Endothelial cell (in vitro differentiated cells): ENCODE measurements around the gene LCN10. TPM values are rescaled to one million over a fixed set of nuclear protein-coding genes. Genes with fewer than 3 reads are reported as not detected.

Experiments used
- DNase-seq: peaks from one replicate; pipeline ENCODE4 v3.0.0; 2021; ENCODE audit warnings: low spot score
- H3K27ac Mint-ChIP-seq: one replicate; pipeline ENCODE4 v1.8.0; 2021; ENCODE audit warnings: mixed read lengths, inconsistent platforms; ENCODE audit not compliant: unreplicated experiment
- H3K27me3 Mint-ChIP-seq: one replicate; pipeline ENCODE4 v1.8.0; 2021; ENCODE audit warnings: mild to moderate bottlenecking, moderate library complexity, mixed read lengths, inconsistent platforms; ENCODE audit not compliant: unreplicated experiment
- H3K36me3 Mint-ChIP-seq: one replicate; pipeline ENCODE4 v1.8.0; 2021; ENCODE audit warnings: mild to moderate bottlenecking, low read depth, mixed read lengths, inconsistent platforms; ENCODE audit not compliant: unreplicated experiment
- H3K4me1 Mint-ChIP-seq: one replicate; pipeline ENCODE4 v1.8.0; 2021; ENCODE audit warnings: mild to moderate bottlenecking, mixed read lengths, inconsistent platforms; ENCODE audit not compliant: unreplicated experiment
- H3K4me3 Mint-ChIP-seq: one replicate; pipeline ENCODE4 v1.8.0; 2021; ENCODE audit warnings: mild to moderate bottlenecking, mixed read lengths, inconsistent platforms; ENCODE audit not compliant: unreplicated experiment
- H3K9me3 Mint-ChIP-seq: one replicate; pipeline ENCODE4 v1.8.0; 2021; ENCODE audit warnings: mixed read lengths, inconsistent platforms; ENCODE audit not compliant: unreplicated experiment
- total RNA-seq: library from RNA; stranded (reverse); fragmentation: NEBNext Ultra II Directional; extraction: Animal tissue kit (Norgen Biotek cat#: 25700); gene quantifications from one replicate; pipeline ENCODE4 v1.2.1, GENCODE V29; 2021; ENCODE audit not compliant: unreplicated experiment
- TF ChIP-seq, protein P1 (sequence below): fragments of 200-600 bp; sonication (generic); IDR thresholded peaks from one replicate; pipeline ENCODE4 v1.5.0; 2021; ENCODE audit warnings: antibody characterized with exemption; ENCODE audit not compliant: unreplicated experiment

Gene LCN10
- total RNA-seq, 1 donor from 2014 or later = not detected

DNA sequence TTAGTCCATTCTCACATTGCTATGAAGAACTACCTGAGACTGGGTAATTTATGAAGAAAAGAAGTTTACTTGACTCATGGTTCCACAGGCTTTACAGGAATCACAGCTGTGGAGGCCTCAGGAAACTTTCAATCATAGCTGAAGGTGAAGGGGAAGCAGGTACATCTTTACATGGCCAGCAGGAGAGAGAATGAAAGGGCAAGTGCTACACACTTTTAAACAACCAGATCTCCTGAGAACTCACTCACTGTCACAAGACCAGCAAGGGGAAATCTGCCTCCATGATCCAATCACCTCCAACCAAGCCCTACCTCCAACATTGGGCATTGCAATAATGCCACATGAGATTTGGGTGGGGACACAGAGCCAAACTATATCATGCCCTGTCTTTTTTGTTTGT lies 9.1 kb upstream of the LCN10 start:
- no peaks in the 10 kb centered on the region for H3K4me1 Mint-ChIP-seq
- H3K36me3 Mint-ChIP-seq = peaks cover 7% of the 10 kb centered on the region
- H3K27me3 Mint-ChIP-seq = peaks cover 14% of the 10 kb centered on the region
- TF ChIP-seq, protein P1, sequence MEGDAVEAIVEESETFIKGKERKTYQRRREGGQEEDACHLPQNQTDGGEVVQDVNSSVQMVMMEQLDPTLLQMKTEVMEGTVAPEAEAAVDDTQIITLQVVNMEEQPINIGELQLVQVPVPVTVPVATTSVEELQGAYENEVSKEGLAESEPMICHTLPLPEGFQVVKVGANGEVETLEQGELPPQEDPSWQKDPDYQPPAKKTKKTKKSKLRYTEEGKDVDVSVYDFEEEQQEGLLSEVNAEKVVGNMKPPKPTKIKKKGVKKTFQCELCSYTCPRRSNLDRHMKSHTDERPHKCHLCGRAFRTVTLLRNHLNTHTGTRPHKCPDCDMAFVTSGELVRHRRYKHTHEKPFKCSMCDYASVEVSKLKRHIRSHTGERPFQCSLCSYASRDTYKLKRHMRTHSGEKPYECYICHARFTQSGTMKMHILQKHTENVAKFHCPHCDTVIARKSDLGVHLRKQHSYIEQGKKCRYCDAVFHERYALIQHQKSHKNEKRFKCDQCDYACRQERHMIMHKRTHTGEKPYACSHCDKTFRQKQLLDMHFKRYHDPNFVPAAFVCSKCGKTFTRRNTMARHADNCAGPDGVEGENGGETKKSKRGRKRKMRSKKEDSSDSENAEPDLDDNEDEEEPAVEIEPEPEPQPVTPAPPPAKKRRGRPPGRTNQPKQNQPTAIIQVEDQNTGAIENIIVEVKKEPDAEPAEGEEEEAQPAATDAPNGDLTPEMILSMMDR = no peak
- no peak overlapping the region for H3K4me3 Mint-ChIP-seq
- H3K9me3 Mint-ChIP-seq = peaks cover 6% of the 10 kb centered on the region
- no peak overlapping the region for H3K27ac Mint-ChIP-seq
- no peak for DNase-seq

DNA sequence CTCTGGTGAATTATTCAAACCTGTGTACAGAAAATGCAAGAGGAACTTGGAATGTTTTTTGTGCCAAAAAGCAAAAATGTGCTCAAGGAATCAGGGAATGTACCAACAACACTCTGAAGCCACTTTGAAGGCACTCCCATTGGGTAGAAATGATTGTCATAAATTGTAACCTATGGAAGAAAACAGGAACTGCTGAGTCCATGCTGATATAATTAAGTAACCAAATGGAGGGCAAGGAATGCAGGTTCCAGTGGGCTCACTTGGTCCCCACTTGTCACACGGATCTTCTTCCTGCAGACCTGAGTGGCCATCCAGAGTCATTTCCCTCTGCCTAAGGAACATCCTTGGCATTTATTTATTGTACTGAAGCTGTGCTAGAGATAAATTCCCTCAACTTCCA lies 8.5 kb upstream of the LCN10 start:
- H3K9me3 Mint-ChIP-seq = peaks cover 6% of the 10 kb centered on the region
- no peaks in the 10 kb centered on the region for H3K4me1 Mint-ChIP-seq
- no peak for DNase-seq
- peaks cover 7% of the 10 kb centered on the region for H3K36me3 Mint-ChIP-seq
- no peak overlapping the region for H3K27ac Mint-ChIP-seq
- TF ChIP-seq, protein P1 = no peak
- no peak overlapping the region for H3K4me3 Mint-ChIP-seq
- H3K27me3 Mint-ChIP-seq = peaks cover 13% of the 10 kb centered on the region

DNA sequence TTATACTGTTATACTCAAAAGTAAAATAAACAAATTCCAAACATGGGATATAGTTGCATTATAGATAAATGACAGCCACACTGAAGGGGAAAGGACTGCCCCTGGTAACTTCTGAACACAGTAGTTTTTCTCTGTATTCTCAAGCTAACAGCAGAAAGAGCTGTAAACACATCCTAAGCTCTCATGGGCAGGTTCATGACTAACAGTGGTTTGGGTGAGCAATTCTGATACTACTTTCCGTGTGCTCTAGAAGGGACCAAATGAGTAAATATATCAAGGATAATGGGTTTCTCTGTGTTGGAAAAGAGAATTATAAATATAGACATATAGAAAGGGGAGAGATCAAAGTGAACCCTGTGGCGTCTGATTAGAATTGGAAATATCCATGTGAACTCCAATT lies 7.8 kb upstream of the LCN10 start:
- Mint-ChIP-seq H3K4me1 (no peaks in the 10 kb centered on the region), H3K36me3 (peaks cover 6% of the 10 kb centered on the region), H3K4me3 (no peak overlapping the region), H3K27me3 (peaks cover 6% of the 10 kb centered on the region), H3K27ac (no peak overlapping the region), H3K9me3 (peaks cover 6% of the 10 kb centered on the region)
- no peak for DNase-seq
- TF ChIP-seq, protein P1 = no peak

DNA sequence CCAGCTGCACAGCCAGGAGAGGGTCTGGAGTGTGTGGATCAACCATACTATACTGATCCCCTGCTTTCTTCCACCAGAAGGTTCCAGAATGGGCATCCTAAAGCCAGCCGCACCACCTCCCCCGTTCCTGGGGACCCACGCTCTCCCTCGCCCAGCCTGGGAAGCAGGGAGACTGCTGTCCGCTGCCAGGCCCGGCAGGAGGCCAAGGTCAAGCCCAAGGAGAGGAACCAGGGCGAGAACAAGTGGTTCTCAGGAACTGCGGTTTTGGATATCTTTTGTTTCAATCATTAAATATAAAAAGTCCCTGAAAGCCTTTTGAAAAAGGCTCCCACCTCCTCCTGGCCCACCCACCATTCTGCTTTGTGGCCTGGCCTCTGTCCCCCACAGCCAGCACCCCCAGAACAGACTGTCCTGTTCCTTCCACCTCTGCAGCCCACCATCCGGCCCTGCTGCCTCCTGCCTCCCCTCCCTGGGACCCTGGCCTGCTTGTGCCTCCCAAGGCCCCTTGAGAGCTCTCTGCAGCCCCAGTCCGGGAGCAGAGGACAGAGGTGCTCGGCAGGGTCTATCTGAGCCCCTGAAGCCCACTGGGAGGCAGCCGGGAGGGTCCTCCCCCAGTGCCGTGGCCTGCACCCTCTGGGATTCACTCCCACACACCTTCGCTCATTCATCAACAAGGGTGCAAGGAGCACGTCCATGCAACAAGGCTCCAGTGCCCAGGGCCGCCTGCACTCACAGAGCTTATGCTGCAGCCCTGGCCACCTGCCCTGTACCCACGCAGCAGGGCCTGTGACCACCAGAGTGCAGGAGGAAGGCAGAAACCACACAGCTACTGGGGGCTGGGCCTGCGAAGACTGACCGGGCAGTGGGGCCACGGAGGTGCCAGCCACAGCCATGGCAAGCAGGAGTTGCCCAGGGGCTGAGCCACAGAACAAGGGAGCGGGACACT lies 6.2 kb upstream of the LCN10 start:
- no peak for DNase-seq
- H3K9me3 Mint-ChIP-seq = peaks cover 6% of the 10 kb centered on the region
- peaks cover 4% of the 10 kb centered on the region for H3K36me3 Mint-ChIP-seq
- no peaks in the 10 kb centered on the region for H3K4me1 Mint-ChIP-seq
- H3K4me3 Mint-ChIP-seq = no peak overlapping the region
- peaks cover 5% of the 10 kb centered on the region for H3K27me3 Mint-ChIP-seq
- H3K27ac Mint-ChIP-seq = no peak overlapping the region
- TF ChIP-seq, protein P1 = no peak

DNA sequence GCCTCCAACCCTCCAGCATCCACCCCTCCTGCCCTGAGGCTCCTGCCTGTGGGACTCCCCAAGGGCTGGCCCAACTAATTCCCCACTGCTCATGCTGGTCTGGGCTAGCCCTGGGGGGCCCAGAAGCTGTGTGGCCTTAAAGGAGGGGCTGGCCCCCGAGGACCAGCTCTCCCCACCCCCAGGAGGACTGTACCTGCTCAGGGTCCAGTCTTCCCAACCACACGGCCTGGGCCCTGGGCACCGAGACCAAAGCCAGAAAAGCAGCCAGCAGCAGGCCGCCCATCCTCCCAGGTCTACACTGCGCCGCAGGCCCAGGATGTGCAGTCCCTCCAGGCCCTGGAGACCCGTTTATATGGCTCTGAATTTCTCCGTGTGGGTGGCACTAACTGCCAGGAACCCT lies 5.5 kb upstream of the LCN10 start, which contains the start of gene LCN6:
Gene LCN6 (minus strand): TSS at position 325 of the 400 bp plus-strand sequence. CDS start 42 bp downstream, at position 283.
- Mint-ChIP-seq H3K27me3 (peaks cover 5% of the 10 kb centered on the region), H3K9me3 (peaks cover 6% of the 10 kb centered on the region), H3K27ac (no peak within 1 kb of the TSS), H3K4me3 (no peak within 1 kb of the TSS), H3K36me3 (peaks cover 4% of the 10 kb centered on the region), H3K4me1 (no peaks in the 10 kb centered on the region)
- TF ChIP-seq, protein P1 = no peak
- DNase-seq = no peak
